Endothelial cell of umbilical vein (primary cell): ENCODE results near the gene RYR1.

Experiments
- EZH2 ChIP-seq: IDR thresholded peaks from 2 replicates; pipeline ENCODE4 v1.6.1; 2012; ENCODE audit warnings: borderline replicate concordance, low read depth, mild to moderate bottlenecking, moderate library complexity, low read length, inconsistent platforms; ENCODE audit not compliant: severe bottlenecking
- FOS ChIP-seq: IDR thresholded peaks from 2 replicates; pipeline ENCODE4 v1.6.1; 2011; ENCODE audit warnings: mild to moderate bottlenecking, low read length, moderate library complexity, borderline replicate concordance; ENCODE audit not compliant: insufficient read depth
- GATA2 ChIP-seq: IDR thresholded peaks from 2 replicates; pipeline ENCODE4 v1.7.0; 2011; ENCODE audit warnings: low read depth, mild to moderate bottlenecking, moderate library complexity, mixed read lengths, low read length; ENCODE audit not compliant: insufficient read length, insufficient read depth
- JUN ChIP-seq: IDR thresholded peaks from 2 replicates; pipeline ENCODE4 v1.6.1; 2011; ENCODE audit warnings: borderline replicate concordance, low read depth; ENCODE audit not compliant: insufficient read length, insufficient read depth
- MYC ChIP-seq: IDR thresholded peaks from one replicate; pipeline ENCODE4 v1.6.1; 2011; ENCODE audit warnings: mild to moderate bottlenecking, low read depth, low read length
- POLR2A ChIP-seq: IDR thresholded peaks from 2 replicates; pipeline ENCODE4 v1.6.1; 2012; ENCODE audit warnings: low read depth, mild to moderate bottlenecking, control low read depth, low read length
- POLR2AphosphoS5 ChIP-seq: IDR thresholded peaks from 2 replicates; pipeline ENCODE4 v1.6.1; 2012; ENCODE audit warnings: low read depth, mild to moderate bottlenecking, control low read depth, low read length, moderate library complexity; ENCODE audit not compliant: insufficient read depth
- TF ChIP-seq, protein P1 (sequence below), 2 donors: IDR thresholded peaks; 1 replicate in 1 of 2; 2 replicates in 1 of 2; pipeline ENCODE4 v1.5.1; 2011; ENCODE audit warnings: low read length in 2 of 2, mild to moderate bottlenecking in 2 of 2, moderate library complexity in 2 of 2, control low read depth in 1 of 2, inconsistent platforms in 1 of 2, low read depth in 1 of 2; ENCODE audit not compliant: insufficient read depth in 1 of 2; ENCODE audit errors: extremely low read depth in 1 of 2
- TF ChIP-seq, protein P2 (sequence below): IDR thresholded peaks from 2 replicates; pipeline ENCODE4 v1.6.1; 2011; ENCODE audit not compliant: insufficient read depth, insufficient read length

DNA sequence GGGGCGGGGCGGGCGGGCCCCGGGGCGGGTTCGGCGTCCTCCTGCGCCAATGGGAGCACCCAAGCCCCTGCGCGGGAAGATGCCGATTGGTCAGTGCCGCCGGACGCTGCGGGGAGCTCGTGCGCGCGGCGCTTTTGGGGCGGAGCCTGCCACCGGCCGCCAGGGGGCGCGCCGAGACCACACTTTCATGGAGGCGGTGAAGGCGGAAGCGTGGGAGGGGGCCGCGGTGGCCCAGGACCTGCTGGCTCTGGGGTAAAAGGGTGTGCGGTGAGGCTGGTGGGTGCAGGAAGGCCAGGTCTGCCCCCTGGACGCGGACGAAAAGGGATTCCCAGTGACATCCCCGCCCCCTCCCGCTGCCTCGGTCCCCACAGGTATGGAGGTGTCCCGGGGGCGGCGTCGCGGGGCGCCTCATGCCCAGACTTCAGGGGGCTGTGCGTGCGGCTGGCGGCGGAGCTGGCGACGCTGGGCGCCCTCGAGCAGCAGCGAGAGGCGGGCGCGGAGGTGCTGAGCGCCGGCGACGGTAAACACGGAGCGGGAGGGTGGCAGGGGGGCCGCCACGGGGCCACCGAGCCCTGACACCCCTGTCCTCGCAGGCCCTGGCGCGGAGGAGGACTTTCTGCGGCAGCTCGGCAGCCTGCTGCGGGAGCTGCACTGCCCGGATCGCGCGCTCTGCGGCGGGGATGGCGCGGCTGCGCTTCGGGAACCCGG is 30.4 kb upstream of the RYR1 start, which contains the start of gene FAM98C:
- TF ChIP-seq, protein P1, sequence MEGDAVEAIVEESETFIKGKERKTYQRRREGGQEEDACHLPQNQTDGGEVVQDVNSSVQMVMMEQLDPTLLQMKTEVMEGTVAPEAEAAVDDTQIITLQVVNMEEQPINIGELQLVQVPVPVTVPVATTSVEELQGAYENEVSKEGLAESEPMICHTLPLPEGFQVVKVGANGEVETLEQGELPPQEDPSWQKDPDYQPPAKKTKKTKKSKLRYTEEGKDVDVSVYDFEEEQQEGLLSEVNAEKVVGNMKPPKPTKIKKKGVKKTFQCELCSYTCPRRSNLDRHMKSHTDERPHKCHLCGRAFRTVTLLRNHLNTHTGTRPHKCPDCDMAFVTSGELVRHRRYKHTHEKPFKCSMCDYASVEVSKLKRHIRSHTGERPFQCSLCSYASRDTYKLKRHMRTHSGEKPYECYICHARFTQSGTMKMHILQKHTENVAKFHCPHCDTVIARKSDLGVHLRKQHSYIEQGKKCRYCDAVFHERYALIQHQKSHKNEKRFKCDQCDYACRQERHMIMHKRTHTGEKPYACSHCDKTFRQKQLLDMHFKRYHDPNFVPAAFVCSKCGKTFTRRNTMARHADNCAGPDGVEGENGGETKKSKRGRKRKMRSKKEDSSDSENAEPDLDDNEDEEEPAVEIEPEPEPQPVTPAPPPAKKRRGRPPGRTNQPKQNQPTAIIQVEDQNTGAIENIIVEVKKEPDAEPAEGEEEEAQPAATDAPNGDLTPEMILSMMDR (IDR thresholded peaks at IDR 0.05; ENCODE audit: extremely low read depth in 1 of 2, insufficient read depth in 1 of 2, low read depth in 1 of 2, low read length in 2 of 2) = peak; percentile 89 to 95
- TF ChIP-seq, protein P2, sequence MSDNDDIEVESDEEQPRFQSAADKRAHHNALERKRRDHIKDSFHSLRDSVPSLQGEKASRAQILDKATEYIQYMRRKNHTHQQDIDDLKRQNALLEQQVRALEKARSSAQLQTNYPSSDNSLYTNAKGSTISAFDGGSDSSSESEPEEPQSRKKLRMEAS = peak; percentile 27
- TF ChIP-seq EZH2 = no peak
- TF ChIP-seq POLR2A = peak; percentile 36
- peak; percentile 51 for TF ChIP-seq POLR2AphosphoS5
- TF ChIP-seq FOS = no peak
- TF ChIP-seq GATA2 = no peak
- no peak for TF ChIP-seq MYC
- TF ChIP-seq JUN = no peak
